ENCODE measurements around the gene TEX35.

The TEX35 gene

DNA sequence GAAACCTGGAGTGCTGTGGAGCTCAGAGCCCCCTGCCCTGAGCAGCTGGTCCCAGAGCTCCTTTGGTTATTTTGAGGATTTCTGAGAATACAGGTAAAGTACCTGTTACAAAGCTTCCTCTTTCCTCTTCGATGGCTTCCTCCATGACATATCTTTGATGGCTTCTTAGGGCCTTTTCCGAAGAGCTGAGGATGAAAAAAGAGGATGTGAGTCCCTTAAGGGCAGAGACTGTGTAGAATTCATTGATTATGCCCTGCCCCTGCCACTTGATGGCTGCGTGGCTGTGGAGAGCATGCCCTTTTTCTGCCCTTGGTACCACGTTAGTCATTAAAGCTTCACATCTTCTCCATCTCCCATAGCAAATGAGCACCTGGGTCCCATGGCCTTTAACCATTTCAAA, 14.2 kb downstream of the TEX35 start:
- DNase-seq: no peak

DNA sequence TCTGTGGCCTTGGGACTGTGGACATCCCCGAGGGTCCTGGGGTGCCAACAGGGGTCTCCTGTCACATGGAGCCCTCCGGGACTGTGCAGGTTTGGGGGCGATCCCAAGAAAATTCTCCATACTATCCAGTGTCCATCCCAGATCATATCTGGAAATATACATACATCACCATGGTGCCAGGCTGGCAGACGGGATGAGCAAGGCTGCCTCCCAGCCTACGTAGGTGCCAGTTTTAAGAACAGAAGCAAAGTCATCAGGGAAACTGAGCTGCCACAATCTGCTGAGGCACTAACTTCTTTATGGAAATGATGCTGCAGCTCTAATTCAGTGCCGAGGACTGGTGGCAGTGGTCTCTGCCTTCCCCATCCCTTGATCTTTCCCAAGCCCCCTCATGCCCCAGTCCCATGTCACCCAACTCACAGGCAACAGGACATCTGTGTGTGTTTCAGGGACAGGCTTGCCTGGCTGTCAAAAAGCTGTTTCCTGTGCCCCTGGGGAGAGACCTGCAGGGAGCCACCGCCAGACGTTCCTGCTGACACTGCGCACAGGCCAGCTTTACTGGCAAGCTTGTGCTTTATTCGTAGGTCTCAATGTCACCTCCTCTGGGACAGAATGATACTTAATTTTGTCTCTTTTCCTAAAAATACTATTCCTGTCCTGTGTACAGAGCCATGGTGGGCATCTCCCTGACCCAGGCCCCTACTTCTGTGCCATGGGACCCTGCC, 15.5 kb downstream of the TEX35 start:
- DNase-seq: no peak

DNA sequence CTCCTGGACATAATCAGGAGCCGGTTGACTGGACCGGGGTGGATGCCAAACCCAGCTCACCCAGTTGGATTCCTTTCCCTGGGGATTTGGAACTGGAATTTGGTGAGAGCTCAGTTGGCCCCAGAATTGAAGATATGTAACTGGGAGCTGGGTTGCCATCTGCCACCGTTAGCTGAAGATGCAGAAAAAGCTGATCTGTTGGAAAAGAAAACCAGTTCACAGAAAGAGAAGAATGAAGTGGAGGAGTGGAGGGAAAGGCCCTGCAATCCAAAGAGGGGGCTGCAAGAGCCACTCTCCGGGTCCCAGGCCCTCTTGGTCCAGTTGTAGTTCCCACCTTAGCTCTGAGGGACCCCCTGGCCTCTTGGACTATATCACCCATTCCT, 16.0 kb downstream of the TEX35 start:
- no peak for DNase-seq

DNA sequence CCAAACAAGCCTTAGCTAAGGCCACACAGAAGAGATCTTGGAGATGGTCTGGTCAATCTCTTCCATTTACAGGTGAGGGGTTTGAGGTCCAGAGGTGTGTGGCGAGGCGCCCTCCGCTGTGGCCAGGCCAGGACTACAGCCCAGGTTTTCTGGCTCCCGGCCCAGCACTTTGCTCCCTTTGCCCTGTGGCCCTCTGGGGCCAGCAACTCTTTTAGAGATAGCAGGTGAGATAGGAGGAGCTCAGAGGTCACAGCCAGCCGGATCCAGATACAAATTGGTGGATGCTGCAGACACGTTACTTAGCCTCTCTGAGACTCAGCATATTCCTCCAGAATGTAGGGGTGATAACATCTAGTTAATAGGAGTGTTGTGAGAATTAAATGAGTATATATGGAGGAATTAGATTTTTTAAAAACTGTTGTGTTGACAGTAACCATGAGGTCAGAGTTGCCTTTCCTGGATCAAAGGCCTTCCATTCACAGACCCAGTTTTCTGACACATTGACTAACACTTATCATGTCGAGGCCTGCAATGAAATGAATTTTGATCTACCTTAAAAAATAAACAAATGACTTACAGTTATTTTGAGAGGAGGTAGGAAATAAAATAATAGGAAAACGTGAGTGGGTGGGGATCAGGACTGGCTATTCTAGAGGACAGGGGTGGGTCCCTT, 16.6 kb downstream of the TEX35 start:
- DNase-seq: no peak

DNA sequence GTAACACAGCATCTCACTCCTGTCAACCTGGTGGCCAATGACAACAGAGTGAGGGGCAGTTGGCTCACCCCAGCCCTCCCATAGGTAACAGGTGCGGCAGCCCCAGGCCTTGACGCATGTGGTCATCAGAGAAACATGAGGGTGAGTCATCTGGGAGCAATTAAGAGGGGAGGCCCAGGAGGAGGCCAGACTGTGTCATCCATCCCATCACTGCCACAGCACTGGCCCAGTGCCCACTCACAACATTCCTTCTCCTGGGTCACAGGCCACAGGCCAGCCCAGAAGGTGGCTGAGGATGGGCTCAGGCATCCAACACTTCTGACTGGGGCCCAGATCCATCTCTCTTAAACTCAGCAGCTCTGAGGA, 17.1 kb downstream of the TEX35 start:
- DNase-seq: no peak

DNA sequence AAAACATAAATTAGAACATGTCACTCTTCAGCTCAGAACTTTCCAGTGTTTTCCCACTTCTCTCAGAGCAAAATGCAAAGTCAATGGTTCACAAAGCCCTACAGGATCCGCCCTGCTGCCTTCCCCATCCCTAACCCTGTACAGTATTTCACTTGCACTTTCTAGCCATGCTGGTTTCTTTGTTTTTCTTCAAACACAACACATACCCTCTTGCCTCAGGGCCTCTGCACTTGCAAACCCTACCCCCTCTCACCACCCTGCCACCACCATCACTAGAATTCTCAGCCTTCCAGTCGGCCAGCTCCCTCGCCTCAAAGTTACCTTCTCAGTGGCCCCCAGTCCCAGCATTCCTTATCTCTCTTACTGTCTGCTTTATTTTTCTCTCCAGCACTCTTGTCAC, 17.6 kb downstream of the TEX35 start:
- no peak for DNase-seq

DNA sequence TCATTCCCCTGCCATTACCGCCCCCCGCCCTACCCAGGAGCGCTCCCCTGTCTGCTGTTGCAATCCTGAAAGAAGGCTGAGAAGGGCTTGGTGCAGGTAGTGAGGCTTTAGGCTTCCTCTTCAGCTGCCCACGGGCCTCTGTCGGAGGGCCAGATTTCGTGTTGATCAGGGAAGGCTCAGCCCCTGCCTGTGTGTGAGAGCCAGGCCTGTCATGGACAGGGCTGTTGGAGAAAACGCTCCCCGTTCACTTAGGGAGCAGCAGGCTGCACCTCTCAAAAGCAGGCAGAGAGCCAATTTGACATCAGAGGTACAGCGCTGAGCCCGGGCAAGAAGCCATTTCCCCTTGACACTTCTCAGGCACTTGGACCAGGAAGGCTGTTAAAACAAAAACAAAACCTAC, 19.0 kb downstream of the TEX35 start:
- no peak for DNase-seq

DNA sequence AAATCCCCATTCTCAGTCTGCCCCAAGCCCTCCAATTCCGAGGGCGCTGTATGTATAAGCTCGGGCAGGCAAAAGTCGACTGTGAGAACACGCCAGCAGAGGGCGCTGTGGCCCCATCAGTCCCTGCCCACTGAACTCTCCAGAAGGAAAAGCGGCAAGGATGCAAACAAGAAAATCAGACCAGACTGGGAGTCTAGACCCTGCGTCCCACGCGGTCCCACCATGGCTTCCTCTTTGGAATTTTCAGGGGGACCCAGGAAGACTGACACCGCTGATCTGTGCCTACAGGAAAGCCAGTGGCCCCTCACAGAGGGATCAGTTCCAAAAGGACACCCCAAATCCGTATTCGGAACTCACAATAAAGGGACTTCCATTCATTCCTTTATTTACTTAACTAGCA, 19.5 kb downstream of the TEX35 start:
- peak; percentile 34 to 41 for DNase-seq

DNA sequence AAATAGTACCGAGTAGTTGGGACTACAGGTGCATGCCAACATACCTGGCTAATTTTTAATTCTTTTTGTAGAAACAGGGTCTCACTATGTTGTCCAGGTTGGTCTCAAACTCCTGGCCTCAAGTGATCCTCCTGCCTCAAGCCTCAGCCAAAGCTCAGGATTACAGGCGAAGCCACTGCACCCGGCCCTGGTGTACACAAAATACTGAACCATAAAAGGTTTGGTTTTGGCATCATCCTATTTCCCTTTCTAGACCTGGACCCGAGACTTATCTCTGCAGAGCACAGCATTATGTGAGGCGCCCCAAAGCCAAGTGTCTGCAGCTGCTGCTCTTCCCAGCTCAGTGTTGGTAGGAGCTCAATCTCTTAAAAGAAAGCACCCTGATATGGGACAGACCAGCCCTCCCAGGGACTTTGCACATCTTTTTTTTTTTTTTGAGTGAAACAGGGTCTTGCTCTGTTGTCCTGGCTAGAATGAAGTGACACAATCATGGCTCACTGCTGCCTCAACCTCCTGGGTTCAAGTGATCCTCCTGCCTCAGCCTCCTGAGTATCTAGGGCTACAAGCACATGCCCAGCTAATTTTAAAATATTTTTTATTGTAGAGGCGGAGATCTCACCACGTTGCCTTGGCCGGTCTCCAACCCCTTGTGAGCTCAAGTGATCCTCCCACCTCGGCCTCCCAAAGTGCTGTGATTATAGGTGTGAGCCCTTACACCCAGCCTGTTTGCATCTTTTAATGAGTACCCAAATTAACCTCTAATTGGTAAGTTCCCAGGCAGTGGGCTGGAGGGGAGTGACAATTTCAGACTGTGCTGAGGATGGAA, 20.4 kb downstream of the TEX35 start:
- no peak for DNase-seq

DNA sequence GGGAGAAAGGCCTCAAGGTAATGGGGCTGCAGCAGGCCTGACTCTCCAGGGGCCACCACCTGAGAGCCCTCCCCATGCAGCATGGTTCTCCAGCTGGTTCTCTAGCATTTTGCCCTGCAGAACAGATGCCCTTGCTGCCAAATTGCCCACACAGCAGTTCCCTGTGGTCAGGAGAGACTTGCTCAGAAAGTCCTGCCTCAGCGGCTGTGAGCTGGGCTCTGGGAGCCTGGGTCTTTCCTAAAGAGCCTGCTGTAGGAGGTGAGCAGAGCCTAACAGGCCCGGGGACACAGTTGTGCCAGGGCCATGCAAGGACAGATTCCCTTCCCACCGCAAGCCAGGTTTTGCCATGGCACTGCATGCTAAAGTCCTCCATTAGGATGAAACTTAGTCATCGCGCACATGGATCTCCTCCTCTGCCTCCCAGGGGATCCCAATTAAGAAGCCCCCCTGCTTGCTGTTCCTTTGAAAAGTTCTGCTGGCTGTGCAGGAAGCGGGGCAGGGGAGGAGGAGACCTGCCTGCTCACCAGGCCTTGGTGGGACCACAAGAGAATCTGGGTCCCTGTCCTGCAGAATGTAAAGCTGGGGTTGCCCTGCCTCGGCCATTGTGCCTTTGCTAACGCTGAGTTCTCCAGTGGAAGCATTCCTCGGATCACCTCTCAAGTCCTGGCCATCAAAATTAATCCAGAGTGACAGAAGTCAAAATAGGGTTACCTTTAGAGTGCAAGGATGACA, 21.4 kb downstream of the TEX35 start:
- DNase-seq: no peak

DNA sequence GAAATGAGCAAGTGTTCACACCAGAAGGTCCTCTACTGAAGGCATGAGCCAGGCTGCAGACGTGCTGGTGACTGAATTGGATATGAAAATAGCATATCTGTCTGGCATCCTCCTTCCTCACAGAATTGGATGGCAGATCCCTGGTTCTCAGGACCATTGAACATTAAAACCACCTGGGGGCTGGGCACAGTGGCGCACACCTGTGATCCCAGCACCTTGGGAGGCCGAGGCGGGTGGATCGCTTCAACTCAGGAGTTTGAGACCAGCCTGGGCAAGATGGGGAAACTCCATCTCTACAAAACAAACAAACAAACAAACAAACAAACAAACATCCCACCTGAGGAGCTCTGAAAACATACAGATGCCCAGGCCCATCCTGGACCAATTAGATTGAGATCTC, 23.4 kb downstream of the TEX35 start:
- DNase-seq: no peak

DNA sequence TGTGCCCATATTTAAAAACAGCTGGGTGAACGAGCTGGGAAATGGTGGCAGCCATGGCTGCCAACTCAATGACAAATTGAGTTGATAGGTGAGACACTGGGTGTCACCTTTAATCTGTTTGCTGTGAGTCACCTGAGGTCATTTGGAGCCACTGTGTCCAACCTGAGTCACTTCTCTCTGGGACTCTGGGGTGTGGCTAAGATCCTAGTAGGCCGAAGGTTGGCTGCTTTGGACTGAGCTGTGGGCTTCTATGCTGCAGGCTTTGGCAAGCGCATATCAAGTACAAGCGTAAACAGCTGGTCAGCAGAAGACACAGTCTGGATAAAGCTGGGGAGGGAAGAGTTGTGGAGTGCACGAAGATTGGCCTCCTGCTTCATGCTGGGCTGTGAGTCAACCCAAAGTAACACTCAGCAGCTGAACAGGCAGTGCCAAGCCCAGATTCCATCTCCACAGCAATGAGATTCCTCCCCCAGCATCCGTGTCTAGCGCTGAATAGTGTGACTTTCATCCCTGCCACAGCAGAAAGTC, 24.0 kb downstream of the TEX35 start:
- no peak for DNase-seq

DNA sequence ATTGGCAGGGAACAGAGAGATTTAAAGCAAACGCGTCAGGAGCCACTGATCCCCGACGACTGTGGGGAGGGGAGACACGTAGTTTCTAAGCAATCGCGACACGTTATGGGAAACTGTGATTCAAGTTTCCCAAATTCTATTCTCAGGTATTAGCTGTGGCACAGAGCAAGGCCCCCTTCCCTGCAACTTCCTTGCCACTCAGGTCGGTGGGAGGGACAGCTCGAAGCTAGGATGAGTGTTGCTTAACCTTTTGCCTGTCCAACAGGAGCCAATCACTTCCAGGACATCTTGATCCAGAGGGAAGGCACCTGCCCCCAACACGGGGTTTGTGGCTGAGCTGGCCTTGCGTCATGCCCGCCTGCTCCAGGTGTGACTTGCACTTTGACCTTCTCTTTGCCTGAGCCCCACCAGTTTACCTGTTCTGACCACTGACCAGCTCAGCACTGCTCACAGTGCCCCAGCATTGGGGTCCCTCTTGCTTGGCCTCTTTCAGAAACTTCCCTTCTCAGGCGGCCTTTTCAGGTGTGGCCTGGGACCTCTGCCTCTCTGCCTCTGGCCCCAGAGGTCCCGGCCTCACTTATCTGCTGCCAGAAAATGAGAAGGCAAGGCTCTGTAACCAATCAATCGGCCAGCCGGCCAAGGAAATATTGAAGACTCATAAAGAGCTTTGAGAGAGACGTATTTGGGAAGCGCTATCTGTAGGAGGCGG, 24.6 kb downstream of the TEX35 start:
- no peak for DNase-seq

DNA sequence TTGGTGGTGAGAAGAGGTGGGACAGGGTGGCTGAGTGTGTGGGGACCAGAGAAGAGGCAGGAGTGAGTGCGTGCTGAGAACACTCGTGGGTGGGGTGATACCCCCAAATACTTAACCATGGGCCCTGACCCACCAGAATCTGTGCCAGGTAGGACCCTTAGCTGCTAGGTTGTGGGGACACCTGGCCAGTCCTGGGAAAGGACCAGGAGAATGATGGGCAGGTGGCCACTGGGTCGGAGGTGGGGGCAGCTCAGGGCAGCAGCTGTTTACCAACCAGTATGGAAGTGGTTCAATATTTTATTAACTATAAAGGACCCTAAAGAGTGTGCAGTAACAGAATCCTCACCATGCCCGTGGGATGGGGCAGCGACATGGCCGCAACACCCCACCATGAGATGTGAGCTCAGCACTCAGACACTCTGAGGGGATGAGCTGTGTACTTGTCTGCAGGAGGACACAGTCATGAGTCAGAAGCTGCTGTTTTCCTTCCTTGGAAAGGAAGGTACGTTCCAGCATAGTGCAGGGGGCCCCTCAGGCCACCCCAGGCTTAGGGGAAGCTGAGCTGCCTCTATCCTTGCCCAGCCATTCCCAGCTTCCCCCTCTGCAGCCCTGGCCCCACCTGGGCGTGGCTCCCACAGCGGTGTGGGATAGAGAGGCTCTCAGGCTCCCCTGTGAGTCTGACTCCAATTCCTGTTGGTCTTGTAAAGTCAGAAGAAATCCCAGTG, 25.4 kb downstream of the TEX35 start:
- DNase-seq: no peak

DNA sequence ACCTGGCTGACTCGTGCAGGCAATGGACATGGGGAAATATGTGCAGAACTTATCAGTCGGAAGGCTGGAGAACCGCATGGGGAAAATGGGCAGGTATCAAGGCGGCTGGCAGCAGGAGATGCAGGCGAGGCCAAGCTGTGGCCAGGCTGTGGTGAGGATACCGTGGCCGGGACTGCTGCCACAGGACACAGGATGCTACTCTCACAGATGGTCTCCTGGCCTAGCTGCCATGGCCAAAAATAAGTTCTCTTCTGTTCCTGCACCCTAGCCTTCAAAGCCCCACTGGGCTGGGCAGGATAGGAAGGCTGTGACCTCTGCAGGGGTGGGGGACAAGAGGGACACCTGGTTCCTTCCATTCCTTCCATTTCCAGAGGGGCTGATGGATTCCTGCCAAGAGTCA, 26.4 kb downstream of the TEX35 start:
- DNase-seq: no peak

DNA sequence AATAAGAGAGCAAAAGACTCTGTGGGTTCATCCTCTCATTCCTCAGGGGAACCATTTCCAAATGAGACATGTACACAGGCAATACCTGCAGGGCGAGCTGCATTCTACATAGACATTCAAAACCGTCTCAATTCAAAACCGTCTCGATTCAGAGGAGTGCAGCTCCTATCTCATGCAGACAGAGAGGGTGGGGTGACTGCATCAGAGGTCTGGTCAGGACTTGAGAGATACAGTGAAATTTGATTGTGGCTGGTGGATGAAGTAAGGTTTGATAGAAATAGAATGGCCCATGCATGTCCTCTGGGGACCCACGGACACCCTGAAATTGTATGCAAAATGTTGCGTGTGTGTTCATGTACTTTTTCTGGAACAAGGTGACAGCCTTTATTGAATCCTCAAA, 27.3 kb downstream of the TEX35 start:
- no peak for DNase-seq

DNA sequence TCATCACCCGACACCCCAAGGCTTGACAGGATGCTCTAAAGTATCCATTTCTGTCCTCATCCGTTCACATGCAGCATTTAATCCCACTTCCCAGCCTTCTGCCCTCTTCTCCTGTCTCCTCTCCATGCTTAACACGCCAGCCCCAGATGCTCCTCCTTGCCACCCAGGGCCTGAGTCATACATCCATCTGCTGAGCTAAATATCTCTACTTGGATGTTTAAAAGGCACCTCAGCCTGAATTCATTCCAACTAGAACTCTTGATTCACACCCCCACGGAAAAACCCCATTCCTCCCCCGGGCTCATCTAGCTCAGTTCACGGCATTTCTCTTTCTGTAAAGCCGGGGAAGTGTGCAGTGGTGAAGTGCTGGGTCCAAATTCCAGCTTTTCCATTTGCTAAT, 27.7 kb downstream of the TEX35 start:
- DNase-seq: no peak

DNA sequence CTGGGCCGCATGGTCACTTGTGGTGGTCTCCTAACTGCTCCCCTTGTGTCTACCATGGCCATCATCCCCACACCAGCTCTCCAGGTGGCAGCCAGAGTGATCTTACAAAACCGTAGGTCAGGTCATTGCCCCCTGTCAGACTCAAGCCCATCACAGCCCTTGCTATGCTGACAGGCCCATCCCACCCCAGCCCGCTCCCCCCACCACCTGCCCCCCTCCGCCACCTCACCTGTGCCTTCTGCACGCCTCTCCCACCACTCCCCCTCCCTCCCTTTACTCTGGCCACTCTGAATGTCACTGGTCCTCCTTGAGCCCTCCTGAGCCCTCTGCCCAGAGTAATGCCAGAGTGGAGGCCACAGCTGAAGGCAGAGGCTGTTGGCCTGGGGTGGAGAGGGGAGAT, 28.5 kb downstream of the TEX35 start:
- DNase-seq: no peak

DNA sequence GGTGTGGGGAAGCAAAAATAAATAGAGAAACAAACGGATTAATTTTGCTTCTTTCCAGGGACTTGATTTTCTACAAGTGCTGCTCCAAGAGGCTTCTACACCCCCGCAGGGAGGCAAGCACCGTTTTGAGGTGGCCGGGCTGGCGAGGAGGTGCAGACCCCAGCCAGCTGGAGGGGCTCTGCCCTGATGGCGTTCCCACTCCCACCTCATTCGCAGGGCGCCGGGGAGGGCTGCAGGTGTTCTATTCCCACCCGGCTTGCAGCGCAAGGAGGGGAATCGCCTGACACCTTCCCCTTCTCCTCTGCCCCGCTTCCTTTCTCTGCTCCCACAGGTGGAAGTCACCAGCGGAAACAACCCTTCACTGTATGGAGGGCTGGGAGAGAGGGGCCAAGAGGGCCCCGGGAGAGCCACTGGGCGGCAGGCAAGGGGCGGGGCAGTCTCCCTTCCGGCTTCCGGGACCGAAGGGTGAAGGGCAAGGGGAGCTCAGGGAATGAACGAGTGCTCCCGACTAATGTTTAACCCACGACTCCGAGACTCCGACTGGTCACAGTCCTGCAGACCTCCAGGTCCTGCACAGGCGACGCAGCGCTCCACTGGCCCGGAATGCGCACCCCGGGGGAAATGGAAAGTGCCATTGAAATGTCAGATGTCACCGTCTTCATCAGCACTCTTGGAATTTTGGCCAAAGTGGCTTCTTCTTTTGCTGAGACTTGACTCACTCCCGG, 29.1 kb downstream of the TEX35 start:
- DNase-seq: peak in 1 of 2 donors; percentile 38

DNA sequence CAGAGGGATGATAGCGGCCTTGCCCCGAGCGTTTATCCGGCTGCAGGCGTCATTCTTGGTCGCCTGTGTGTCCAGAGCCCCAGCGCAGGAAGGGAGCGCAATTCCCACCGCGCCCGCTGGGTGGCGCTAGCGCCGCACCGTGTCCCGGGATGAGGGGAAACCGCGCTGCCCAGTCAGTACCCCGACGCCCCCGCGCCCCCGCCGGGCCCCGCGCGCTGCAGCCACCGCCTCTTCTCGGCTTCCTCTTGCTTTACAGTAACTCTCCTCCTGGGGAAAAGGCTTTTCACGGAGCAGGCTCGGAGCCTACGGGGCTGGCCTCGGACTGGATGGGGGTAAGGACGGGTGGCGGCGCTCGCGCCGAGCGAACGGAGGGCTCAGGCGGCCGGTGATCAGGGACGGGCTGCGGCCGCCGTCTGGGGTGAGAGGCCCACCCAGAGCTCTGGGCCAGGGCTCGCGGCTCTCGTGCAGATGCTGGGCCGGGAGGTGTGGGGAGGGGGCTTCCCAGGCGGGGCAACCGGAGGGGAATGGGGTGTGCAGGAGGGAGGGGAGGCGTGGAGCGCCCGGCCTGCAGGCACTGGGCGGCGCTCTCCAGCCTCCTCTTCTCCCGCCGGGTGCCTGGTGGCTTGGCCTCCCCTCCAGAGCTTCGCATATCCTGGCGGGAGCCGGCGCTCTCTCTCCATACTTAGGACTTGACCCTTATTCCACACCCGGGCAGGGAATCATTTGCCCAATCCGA, 29.8 kb downstream of the TEX35 start:
- peak; percentile 73 to 96 for DNase-seq

DNA sequence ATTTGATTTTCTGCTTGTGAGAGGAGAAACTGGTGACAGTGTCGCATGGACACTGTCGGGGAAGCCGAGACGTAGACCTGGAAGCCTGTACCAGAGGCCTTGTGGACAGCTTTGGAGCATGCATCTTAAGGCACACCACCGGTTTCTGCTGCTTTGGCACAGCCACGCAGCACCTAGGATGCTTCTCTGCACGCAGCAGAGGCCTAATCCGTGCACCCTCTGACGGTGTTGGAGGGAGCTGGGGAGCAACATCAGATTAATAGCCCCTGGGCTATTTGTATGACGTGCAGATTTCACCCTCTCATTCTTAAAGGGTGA, 30.3 kb downstream of the TEX35 start:
- peak in 1 of 2 donors; percentile 31 for DNase-seq

Measured in bone marrow (tissue), 2 donors.